K562 (cell line): ENCODE data around the gene SLC5A11. TPM values are rescaled to one million over a fixed set of nuclear protein-coding genes. Genes with fewer than 3 reads are reported as not detected.

Source experiments
- ATAC-seq: fragments of 200-7000 bp; cut with Tn5 transposase; 3 replicates; pipeline ENCODE4 v1.9.1; 2020; ENCODE audit warnings: moderate library complexity
- Bru-seq: library from RNA; stranded (reverse); fragments of 400-500 nt; gene quantifications from one replicate; lab custom pipeline; 2021; lab: Mats Ljungman, UMichigan
- BruChase-seq, 2 experiments: library from RNA; stranded (reverse); fragments of 400-500 nt; gene quantifications; one replicate each; lab custom pipeline; 2021; lab: Mats Ljungman, UMichigan
- BruUV-seq: library from RNA; stranded (reverse); fragments of 400-500 nt; replicated peaks from 2 replicates; lab custom pipeline; 2021; lab: Mats Ljungman, UMichigan
- CTCF ChIA-PET: fragments of 300-600 bp; formaldehyde crosslinking; extraction: SDS; loops from one replicate; lab custom pipeline; 2021; ENCODE audit warnings: low intra/inter-chr PET ratio; lab: Yijun Ruan, JAX
- POLR2A ChIA-PET: fragments of 300-600, 350-650 bp; sonication (Branson Sonifier 250); formaldehyde crosslinking; extraction: SDS; loops from one replicate; lab custom pipeline; 2021; ENCODE audit warnings: antibody characterized with exemption, inconsistent platforms; lab: Yijun Ruan, JAX
- DNase-seq, 4 experiments: peaks; one replicate each; pipeline versions ENCODE4 v3.0.0 to v3.0.0-alpha.2; 2011 to 2018; ENCODE audit warnings: low spot score in 3 of 4, mixed read lengths in 3 of 4; ENCODE audit errors: extremely low read depth in 1 of 4
- FAIRE-seq: peaks from 2 replicates; lab custom pipeline; 2011; peaks lifted over from hg19 to GRCh38; lab: Jason Lieb, UNC
- H2AFZ ChIP-seq: 2 replicates; pipeline ENCODE4 v1.6.0; 2011; ENCODE audit warnings: low read depth, low read length, control low read depth, inconsistent platforms
- H3K27ac ChIP-seq: fragments of 200-600 bp; 3 replicates; pipeline ENCODE4 v1.8.0; 2011; ENCODE audit warnings: low read depth, mild to moderate bottlenecking, control low read depth, inconsistent platforms, low read length, moderate library complexity, mixed read lengths; ENCODE audit errors: extremely low read depth
- H3K27me3 ChIP-seq, 2 experiments: fragments of 300-600 bp in 1 of 2; 2 replicates in 1 of 2; 3 replicates in 1 of 2; pipeline versions ENCODE4 v1.6.0 to v1.8.0; 2011; ENCODE audit warnings: inconsistent platforms in 2 of 2, low read length in 2 of 2, mild to moderate bottlenecking in 1 of 2, mixed read lengths in 1 of 2, moderate library complexity in 1 of 2; ENCODE audit not compliant: control insufficient read depth in 2 of 2, insufficient read depth in 2 of 2
- H3K36me3 ChIP-seq: fragments of 300-600 bp; 3 replicates; pipeline ENCODE4 v1.8.0; 2011; ENCODE audit warnings: mild to moderate bottlenecking, low read length, inconsistent platforms; ENCODE audit not compliant: control insufficient read depth, insufficient read depth
- H3K4me1 ChIP-seq, 2 experiments: fragments of 200-600 bp in 1 of 2; replicated peaks in 1 of 2; 2 replicates in 1 of 2; 3 replicates in 1 of 2; pipeline versions ENCODE4 v1.5.1 to v1.8.0; 2011; ENCODE audit warnings: inconsistent platforms in 2 of 2, low read length in 2 of 2, mild to moderate bottlenecking in 1 of 2, mixed read lengths in 1 of 2, moderate library complexity in 1 of 2; ENCODE audit not compliant: control insufficient read depth in 2 of 2, insufficient read depth in 2 of 2
- H3K4me2 ChIP-seq: 2 replicates; pipeline ENCODE4 v1.6.1; 2011; ENCODE audit warnings: low read length, control low read depth, inconsistent platforms, mixed read lengths; ENCODE audit not compliant: insufficient read depth
- H3K4me3 ChIP-seq: fragments of 200-600 bp; sonication (generic), shearing (Covaris generic); 2 replicates; pipeline ENCODE4 v1.5.1; 2016; ENCODE audit warnings: control low read depth, inconsistent platforms
- H3K79me2 ChIP-seq: fragments of 200-600 bp; 3 replicates; pipeline ENCODE4 v1.8.0; 2011; ENCODE audit warnings: low read length, inconsistent platforms; ENCODE audit not compliant: control insufficient read depth, insufficient read depth
- H3K9ac ChIP-seq, 2 experiments: 2 replicates each; pipeline versions ENCODE4 v1.6.0 to v1.6.1; 2011; ENCODE audit warnings: low read depth in 2 of 2, low read length in 2 of 2, control low read depth in 1 of 2, inconsistent platforms in 1 of 2, mild to moderate bottlenecking in 1 of 2, mixed read lengths in 1 of 2; ENCODE audit not compliant: insufficient read depth in 1 of 2
- H3K9me1 ChIP-seq: one replicate; pipeline ENCODE4 v1.6.0; 2011; ENCODE audit warnings: inconsistent platforms, mild to moderate bottlenecking, low read length, moderate library complexity; ENCODE audit not compliant: control insufficient read depth, insufficient read depth
- H3K9me3 ChIP-seq: replicated peaks from 2 replicates; pipeline ENCODE4 v1.5.1; 2011; ENCODE audit warnings: low read depth, low read length, inconsistent platforms; ENCODE audit not compliant: control insufficient read depth, insufficient read depth
- H4K20me1 ChIP-seq: replicated peaks from 2 replicates; pipeline ENCODE4 v1.6.1; 2011; ENCODE audit warnings: low read length, inconsistent platforms, mixed read lengths; ENCODE audit not compliant: control insufficient read depth, insufficient read depth
- ARID1B ChIP-seq: fragments of 450-650 bp; IDR thresholded peaks from 2 replicates; pipeline ENCODE4 v1.6.1; 2016; ENCODE audit warnings: antibody characterized with exemption, mild to moderate bottlenecking, inconsistent platforms
- BRCA1 ChIP-seq, 2 experiments: fragments of 450-650 bp in 1 of 2; sonication (generic) in 1 of 2; formaldehyde crosslinking in 1 of 2; IDR thresholded peaks; 2 replicates each; pipeline versions ENCODE4 v1.5.0 to v1.6.1; 2017 to 2020; ENCODE audit warnings: mild to moderate bottlenecking in 1 of 2, missing genetic modification reagents in 1 of 2
- CBFA2T2 ChIP-seq: fragments of 450-650 bp; conservative IDR thresholded peaks from 2 replicates; pipeline ENCODE4 v1.6.1; 2017; ENCODE audit warnings: mild to moderate bottlenecking
- CC2D1A ChIP-seq: fragments of 450-650 bp; IDR thresholded peaks from 2 replicates; pipeline ENCODE4 v1.6.1; 2017; ENCODE audit warnings: mild to moderate bottlenecking
- CREM ChIP-seq: IDR thresholded peaks from 2 replicates; pipeline ENCODE4 v1.6.1; 2014; ENCODE audit warnings: antibody characterized with exemption, low read depth
- MYNN ChIP-seq, 2 experiments: sonication (generic); formaldehyde crosslinking in 1 of 2; IDR thresholded peaks; 2 replicates each; pipeline versions ENCODE4 v1.5.0 to v1.6.1; 2016 to 2020; ENCODE audit warnings: antibody characterized with exemption in 1 of 2, missing genetic modification reagents in 1 of 2
- POLR2A ChIP-seq: fragments of 450-650 bp; conservative IDR thresholded peaks from 2 replicates; pipeline ENCODE4 v1.6.1; 2016
- POLR2AphosphoS5 ChIP-seq: IDR thresholded peaks from 2 replicates; pipeline ENCODE4 v1.6.1; 2011; ENCODE audit warnings: mild to moderate bottlenecking, low read depth, low read length, moderate library complexity; ENCODE audit not compliant: control insufficient read depth, insufficient read depth
- PTRF ChIP-seq: fragments of 450-650 bp; IDR thresholded peaks from 2 replicates; pipeline ENCODE4 v1.6.1; 2016; ENCODE audit warnings: mild to moderate bottlenecking, missing genetic modification characterization, missing compliant biosample characterization
- ZNF507 ChIP-seq: conservative IDR thresholded peaks from 2 replicates; pipeline ENCODE4 v1.6.1; 2017; ENCODE audit warnings: missing genetic modification characterization, missing compliant biosample characterization
- ZNF717 ChIP-seq: fragments of 250-450 bp; sonication (Bioruptor Pico); IDR thresholded peaks from 2 replicates; pipeline ENCODE4 v1.5.0; 2021
- WGBS: fragments of 100-300 bp; shearing (Covaris generic); methylation state at CpG from one replicate; pipeline ENCODE4 v1.1.6; 2016; ENCODE audit warnings: low coverage, mixed read lengths; ENCODE audit not compliant: insufficient coverage; ENCODE audit errors: missing lambda C conversion rate; 5-methylcytosine and 5-hydroxymethylcytosine counted together
- in situ Hi-C: fragments of 300-500 bp; cut with MboI; formaldehyde crosslinking; loops from 4 replicates; pipeline ENCODE4 v1.15.0; 2018; ENCODE audit warnings: inconsistent platforms, mixed read lengths
- intact Hi-C: fragments of 100-400 bp; cut with micrococcal nuclease; formaldehyde crosslinking; loops from 2 replicates; pipeline ENCODE4 v1.14.2; 2022
- long read RNA-seq, 3 experiments: library from polyadenylated mRNA in 2 of 3; library from RNA in 1 of 3; unstranded in 2 of 3; stranded (forward) in 1 of 3; transcript quantifications; one replicate each; pipeline ENCODE4 v2.0.0, GENCODE V29; 2019 to 2022
- polyA minus RNA-seq, 3 experiments: library from RNA; depleted of rRNA, polyadenylated mRNA; stranded (reverse); fragments of >200 nt; gene quantifications; 2 replicates each; pipeline ENCODE4 v1.2.3, GENCODE V29; 2011
- polyA plus RNA-seq, 8 experiments: library from polyadenylated mRNA; depleted of rRNA in 4 of 8; stranded (reverse) in 5 of 8; unstranded in 3 of 8; fragments of >200 nt; fragmentation: Nextera tagmentation in 2 of 8; fragmentation: Illumina TruSeq in 1 of 8; extraction: Ambion mirVana in 2 of 8; extraction: Trizol in 1 of 8; gene quantifications; 2 replicates each; pipeline versions ENCODE4 v1.2.1 to v1.2.3, GENCODE V29; 2011 to 2014; ENCODE audit warnings: inconsistent platforms in 1 of 8, missing spikeins in 1 of 8
- total RNA-seq, 7 experiments: library from RNA; depleted of rRNA in 6 of 7; stranded (reverse); fragments of >200 nt in 6 of 7; fragmentation: Illumina TruSeq in 2 of 7; extraction: Trizol in 2 of 7; gene quantifications; 2 replicates each; pipeline versions ENCODE4 v1.2.1 to v1.2.3, GENCODE V29; 2011 to 2021; ENCODE audit warnings: low replicate concordance in 1 of 7
- TF ChIP-seq, protein P1 (sequence below): fragments of 450-650 bp; formaldehyde crosslinking; IDR thresholded peaks from 2 replicates; pipeline ENCODE4 v1.4.0; 2020; ENCODE audit warnings: mild to moderate bottlenecking, moderate library complexity
- TF ChIP-seq, protein P2 (sequence below): sonication (generic); formaldehyde crosslinking; IDR thresholded peaks from 2 replicates; pipeline ENCODE4 v1.8.0; 2022; ENCODE audit warnings: missing genetic modification reagents, mild to moderate bottlenecking, borderline replicate concordance

The SLC5A11 gene, protein sequence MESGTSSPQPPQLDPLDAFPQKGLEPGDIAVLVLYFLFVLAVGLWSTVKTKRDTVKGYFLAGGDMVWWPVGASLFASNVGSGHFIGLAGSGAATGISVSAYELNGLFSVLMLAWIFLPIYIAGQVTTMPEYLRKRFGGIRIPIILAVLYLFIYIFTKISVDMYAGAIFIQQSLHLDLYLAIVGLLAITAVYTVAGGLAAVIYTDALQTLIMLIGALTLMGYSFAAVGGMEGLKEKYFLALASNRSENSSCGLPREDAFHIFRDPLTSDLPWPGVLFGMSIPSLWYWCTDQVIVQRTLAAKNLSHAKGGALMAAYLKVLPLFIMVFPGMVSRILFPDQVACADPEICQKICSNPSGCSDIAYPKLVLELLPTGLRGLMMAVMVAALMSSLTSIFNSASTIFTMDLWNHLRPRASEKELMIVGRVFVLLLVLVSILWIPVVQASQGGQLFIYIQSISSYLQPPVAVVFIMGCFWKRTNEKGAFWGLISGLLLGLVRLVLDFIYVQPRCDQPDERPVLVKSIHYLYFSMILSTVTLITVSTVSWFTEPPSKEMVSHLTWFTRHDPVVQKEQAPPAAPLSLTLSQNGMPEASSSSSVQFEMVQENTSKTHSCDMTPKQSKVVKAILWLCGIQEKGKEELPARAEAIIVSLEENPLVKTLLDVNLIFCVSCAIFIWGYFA
- total RNA-seq (2011; cell fraction: chromatin; rRNA removed; ENCODE audit: low replicate concordance): not detected in 2 replicates
- not detected in 2 replicates for total RNA-seq (2011; cell fraction: nucleolus; rRNA removed)
- not detected in 2 replicates for total RNA-seq (2011; cell fraction: nucleoplasm; rRNA removed)
- total RNA-seq (2014; rRNA removed) (0.14 TPM in 1 of 2 replicates, not detected in the other), total RNA-seq (2014; rRNA removed; fragmentation: Illumina TruSeq; extraction: Trizol) (0.07 TPM in 1 of 2 replicates, not detected in the other), total RNA-seq (2015; rRNA removed; fragmentation: Illumina TruSeq; extraction: Trizol) (0.11 TPM in 1 of 2 replicates, not detected in the other), total RNA-seq (2021) (0.09 TPM in 1 of 2 replicates, not detected in the other), polyA plus RNA-seq (2011; rRNA removed) (not detected in 2 replicates), polyA plus RNA-seq (2014; fragmentation: Illumina TruSeq; extraction: Trizol) (0.15 TPM in 1 of 2 replicates, not detected in the other), polyA plus RNA-seq (2014; fragmentation: Nextera tagmentation; extraction: Ambion mirVana) (under 1 TPM; 0.04 to 0.25 TPM), polyA plus RNA-seq (2014; rRNA removed) (0.18 TPM in 1 of 2 replicates, not detected in the other), polyA minus RNA-seq (2011; rRNA and poly(A)+ RNA removed) (not detected in 2 replicates), Bru-seq, nascent RNA (percentile 8 among the genes with signal in this experiment), BruChase-seq, experiment 1, labeled RNA remaining after a 2-hour chase (percentile 30 among the genes with signal in this experiment), BruChase-seq, experiment 2, labeled RNA remaining after a 6-hour chase (percentile 22 among the genes with signal in this experiment)
- 0.04 TPM in 1 of 2 replicates, not detected in the other for polyA plus RNA-seq (2011; cell fraction: cytosol; rRNA removed)
- 0.13 and 0.17 TPM in 2 replicates for polyA plus RNA-seq (2011; cell fraction: nucleus; rRNA removed)
- 0.07 and 0.08 TPM in 2 replicates for polyA plus RNA-seq (2012)
- polyA minus RNA-seq (2011; cell fraction: cytosol; rRNA and poly(A)+ RNA removed): not detected in 2 replicates
- not detected in 2 replicates for polyA minus RNA-seq (2011; cell fraction: nucleus; rRNA and poly(A)+ RNA removed)
- long read RNA-seq, experiment 1, partial matches to known transcripts: 1 of 2 reads
- long read RNA-seq, experiment 1, other reads (novel, unspliced or antisense): 1 of 2 reads
- long read RNA-seq, experiment 2: 0 reads
- long read RNA-seq, experiment 3: 0 reads

DNA sequence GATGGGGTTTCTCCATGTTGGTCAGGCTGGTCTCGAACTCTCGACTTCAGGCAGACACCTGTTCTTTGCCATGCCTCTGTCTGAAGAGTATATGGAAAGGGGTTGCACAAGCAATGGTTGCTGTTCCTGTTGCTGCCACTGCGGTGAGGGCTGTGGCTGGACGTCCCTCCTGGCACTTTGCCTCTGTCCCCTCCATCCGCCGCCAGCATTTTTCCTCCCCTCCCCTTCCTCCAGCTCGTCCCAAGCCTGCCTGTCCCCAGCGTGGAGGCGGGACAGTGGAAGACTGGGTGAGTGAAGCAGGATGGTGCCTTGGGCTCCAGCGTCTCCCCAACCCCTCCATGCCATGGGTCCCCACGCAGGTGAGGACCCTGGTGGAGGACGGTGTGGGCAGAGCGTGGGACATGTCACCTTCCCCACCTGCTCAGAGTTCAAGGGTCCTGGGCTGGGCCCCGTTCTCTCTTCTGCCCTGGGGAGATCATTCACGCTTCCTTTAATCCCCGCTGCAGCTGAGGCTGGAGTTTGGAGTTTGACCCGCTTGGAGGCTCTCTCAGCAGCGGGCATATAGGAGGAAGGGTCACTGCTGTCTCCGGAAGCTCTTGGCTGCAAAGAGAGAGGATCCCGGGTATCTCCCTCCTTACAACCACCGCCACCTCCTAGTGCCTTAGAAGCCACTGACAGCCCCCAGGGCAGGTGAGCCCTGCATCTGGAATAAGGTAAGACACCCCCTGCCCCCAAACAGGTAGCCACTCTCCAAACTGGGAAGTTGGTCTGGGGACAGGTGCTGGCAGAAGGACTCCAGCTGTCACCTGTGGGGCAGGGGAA lies at the start of gene SLC5A11:
TSS of gene SLC5A11 (plus strand) at position 238 of the 822 bp plus-strand sequence. CDS start 12,681 bp downstream, outside the sequence.
- H3K9me3 ChIP-seq: no peaks in the 10 kb centered on the region
- H4K20me1 ChIP-seq: 0 out of 2 replicates have a peak, but pooled peaks cover 6% of the 10 kb centered on the region
- H3K4me3 ChIP-seq: no peak within 1 kb of the TSS
- ATAC-seq (no peak), FAIRE-seq (no peak), DNase-seq (no peak)
- H3K27me3 ChIP-seq: 0 out of 5 replicates have a peak, but pooled peaks cover 0 to 3% of the 10 kb centered on the region in 2 experiments
- no TSS peak for BruUV-seq
- no peaks in the 10 kb centered on the region for H3K79me2 ChIP-seq
- H3K9ac ChIP-seq: peak within 1 kb of the TSS in 1 of 2 experiments; percentile 32; a peak in 1 of 4 replicates
- no peak within 1 kb of the TSS for H2AFZ ChIP-seq
- 52% methylated on average over 17 of the region's 21 CpGs for WGBS
- CTCF ChIA-PET: no interaction called here
- peaks cover 18 to 33% of the 10 kb centered on the region in 2 experiments for H3K4me1 ChIP-seq
- H3K27ac ChIP-seq: peak within 1 kb of the TSS; percentile 56; the same call in 2 of the 3 replicates
- in situ Hi-C loops: no loop called here
- H3K9me1 ChIP-seq: peaks cover 4% of the 10 kb centered on the region
- POLR2A ChIA-PET: interaction anchor here (0.6 to 1.0 kb wide), 2 partner anchors 22 to 234 kb away, joined by 3 read pairs; no protein-coding TSS in a partner anchor
- intact Hi-C loops: no loop called here
- H3K4me2 ChIP-seq: peak within 1 kb of the TSS; percentile 54; the same call in 1 of the 2 replicates
- H3K36me3 ChIP-seq: no peaks in the 10 kb centered on the region
- TF ChIP-seq CC2D1A (no peak), POLR2A (no peak), ARID1B (no peak), CREM (no peak), BRCA1 (IDR thresholded peaks at IDR 0.05) (no peak), BRCA1 (CRISPR knock-in tag; IDR thresholded peaks at IDR 0.05) (no peak), PTRF (no peak), ZNF507 (no peak), CBFA2T2 (no peak), MYNN (IDR thresholded peaks at IDR 0.05) (no peak), MYNN (CRISPR knock-in tag; IDR thresholded peaks at IDR 0.05) (no peak), POLR2AphosphoS5 (no peak), ZNF717 (CRISPR knock-in tag) (no peak)
- TF ChIP-seq, protein P1, sequence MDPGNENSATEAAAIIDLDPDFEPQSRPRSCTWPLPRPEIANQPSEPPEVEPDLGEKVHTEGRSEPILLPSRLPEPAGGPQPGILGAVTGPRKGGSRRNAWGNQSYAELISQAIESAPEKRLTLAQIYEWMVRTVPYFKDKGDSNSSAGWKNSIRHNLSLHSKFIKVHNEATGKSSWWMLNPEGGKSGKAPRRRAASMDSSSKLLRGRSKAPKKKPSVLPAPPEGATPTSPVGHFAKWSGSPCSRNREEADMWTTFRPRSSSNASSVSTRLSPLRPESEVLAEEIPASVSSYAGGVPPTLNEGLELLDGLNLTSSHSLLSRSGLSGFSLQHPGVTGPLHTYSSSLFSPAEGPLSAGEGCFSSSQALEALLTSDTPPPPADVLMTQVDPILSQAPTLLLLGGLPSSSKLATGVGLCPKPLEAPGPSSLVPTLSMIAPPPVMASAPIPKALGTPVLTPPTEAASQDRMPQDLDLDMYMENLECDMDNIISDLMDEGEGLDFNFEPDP: no peak
- TF ChIP-seq, protein P2, sequence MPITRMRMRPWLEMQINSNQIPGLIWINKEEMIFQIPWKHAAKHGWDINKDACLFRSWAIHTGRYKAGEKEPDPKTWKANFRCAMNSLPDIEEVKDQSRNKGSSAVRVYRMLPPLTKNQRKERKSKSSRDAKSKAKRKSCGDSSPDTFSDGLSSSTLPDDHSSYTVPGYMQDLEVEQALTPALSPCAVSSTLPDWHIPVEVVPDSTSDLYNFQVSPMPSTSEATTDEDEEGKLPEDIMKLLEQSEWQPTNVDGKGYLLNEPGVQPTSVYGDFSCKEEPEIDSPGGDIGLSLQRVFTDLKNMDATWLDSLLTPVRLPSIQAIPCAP: no peak
